H1 (cell line): ENCODE measurements around the gene SNAP47. TPM values are rescaled to one million over a fixed set of nuclear protein-coding genes. Genes with fewer than 3 reads are reported as not detected.

ENCODE experiments used
- CTCF ChIA-PET: fragments of 300-600 bp; sonication (Branson Sonifier 250); formaldehyde crosslinking; loops from one replicate; lab custom pipeline; 2021; ENCODE audit not compliant: partially characterized antibody; lab: Charles Lee
- POLR2A ChIA-PET: fragments of 300-600 bp; sonication (Branson Sonifier 250); formaldehyde crosslinking; loops from one replicate; lab custom pipeline; 2021; ENCODE audit warnings: inconsistent platforms; ENCODE audit not compliant: partially characterized antibody; lab: Charles Lee
- DNase-seq, 2 experiments: peaks; one replicate each; pipeline versions ENCODE4 v3.0.0 to v3.0.0-alpha.2; 2010 to 2022; ENCODE audit warnings: low spot score in 2 of 2, low read depth in 1 of 2, mixed read lengths in 1 of 2
- FAIRE-seq: peaks from 2 replicates; lab custom pipeline; 2011; peaks lifted over from hg19 to GRCh38; lab: Jason Lieb, UNC
- H2AFZ ChIP-seq: 2 replicates; pipeline ENCODE4 v1.8.1; 2012; ENCODE audit warnings: low read length, inconsistent platforms
- H2AK5ac ChIP-seq: 2 replicates; pipeline ENCODE4 v1.6.1; 2013; ENCODE audit warnings: low read depth, low read length
- H2BK120ac ChIP-seq: replicated peaks from 2 replicates; pipeline ENCODE3; 2013; ENCODE audit warnings: low read depth, low read length, inconsistent platforms
- H2BK12ac ChIP-seq: 2 replicates; pipeline ENCODE4 v1.6.1; 2013; ENCODE audit warnings: low read depth, low read length
- H2BK15ac ChIP-seq: 2 replicates; pipeline ENCODE4 v1.6.1; 2013; ENCODE audit warnings: low read length
- H2BK20ac ChIP-seq: 2 replicates; pipeline ENCODE4 v1.6.1; 2013; ENCODE audit warnings: low read length
- H2BK5ac ChIP-seq: 2 replicates; pipeline ENCODE4 v1.6.1; 2013; ENCODE audit warnings: low read depth, low read length
- H3K14ac ChIP-seq: 2 replicates; pipeline ENCODE4 v1.6.1; 2013; ENCODE audit warnings: inconsistent platforms; ENCODE audit not compliant: insufficient read length
- H3K18ac ChIP-seq: 2 replicates; pipeline ENCODE4 v1.6.1; 2013; ENCODE audit warnings: low read length; ENCODE audit errors: extremely low read depth
- H3K23ac ChIP-seq: 2 replicates; pipeline ENCODE4 v1.6.1; 2013; ENCODE audit warnings: inconsistent platforms; ENCODE audit not compliant: insufficient read length
- H3K23me2 ChIP-seq: 2 replicates; pipeline ENCODE4 v1.6.1; 2013; ENCODE audit warnings: low read depth, low read length
- H3K27ac ChIP-seq: 2 replicates; pipeline ENCODE4 v1.6.1; 2011; ENCODE audit warnings: low read depth, low read length, inconsistent platforms
- H3K27me3 ChIP-seq, 4 experiments: replicated peaks in 1 of 4; 1 replicate in 1 of 4; 2 replicates in 3 of 4; pipeline versions ENCODE4 v1.6.1 to v1.8.1; 2011 to 2013; ENCODE audit warnings: low read length in 3 of 4, mild to moderate bottlenecking in 3 of 4, inconsistent platforms in 2 of 4, mixed read lengths in 2 of 4, moderate library complexity in 1 of 4; ENCODE audit not compliant: control insufficient read depth in 3 of 4, insufficient read depth in 3 of 4; ENCODE audit errors: extremely low read depth in 1 of 4
- H3K36me3 ChIP-seq, 4 experiments: 2 replicates each; pipeline versions ENCODE4 v1.6.1 to v1.8.1; 2011 to 2013; ENCODE audit warnings: mild to moderate bottlenecking in 4 of 4, low read length in 3 of 4, moderate library complexity in 2 of 4, control low read depth in 1 of 4, inconsistent platforms in 1 of 4; ENCODE audit not compliant: insufficient read depth in 4 of 4, control insufficient read depth in 2 of 4
- H3K4ac ChIP-seq: replicated peaks from 2 replicates; pipeline ENCODE3; 2013; ENCODE audit warnings: low read length, low read depth, mixed read lengths, inconsistent platforms; ENCODE audit not compliant: insufficient read length
- H3K4me1 ChIP-seq, 4 experiments: replicated peaks in 1 of 4; 1 replicate in 1 of 4; 2 replicates in 3 of 4; pipeline versions ENCODE4 v1.6.1 to v1.8.1; 2011 to 2013; ENCODE audit warnings: low read length in 3 of 4, inconsistent platforms in 2 of 4, mixed read lengths in 1 of 4; ENCODE audit not compliant: insufficient read depth in 4 of 4, control insufficient read depth in 3 of 4
- H3K4me2 ChIP-seq, 2 experiments: 2 replicates each; pipeline versions ENCODE4 v1.6.1 to v1.8.1; 2011 to 2013; ENCODE audit warnings: low read depth in 2 of 2, low read length in 2 of 2, control low read depth in 1 of 2, inconsistent platforms in 1 of 2, mild to moderate bottlenecking in 1 of 2; ENCODE audit not compliant: insufficient read depth in 1 of 2
- H3K4me3 ChIP-seq, 4 experiments: fragments of 200-600, 300-600 bp in 1 of 4; sonication (generic), shearing (Covaris generic), sonication (Bioruptor Twin) in 1 of 4; 2 replicates each; pipeline versions ENCODE4 v1.5.1 to v1.8.1; 2011 to 2016; ENCODE audit warnings: low read length in 4 of 4, low read depth in 3 of 4, control low read depth in 2 of 4, inconsistent platforms in 2 of 4, mild to moderate bottlenecking in 2 of 4, mixed read lengths in 1 of 4, moderate library complexity in 1 of 4; ENCODE audit not compliant: insufficient read depth in 2 of 4; ENCODE audit errors: extremely low read depth in 1 of 4
- H3K56ac ChIP-seq: replicated peaks from 2 replicates; pipeline ENCODE3; 2013; ENCODE audit warnings: low read depth, mild to moderate bottlenecking, mixed read lengths, low read length, inconsistent platforms; ENCODE audit not compliant: insufficient read length
- H3K79me1 ChIP-seq: 2 replicates; pipeline ENCODE4 v1.6.1; 2013; ENCODE audit warnings: low read depth, low read length, control low read depth
- H3K79me2 ChIP-seq, 2 experiments: 2 replicates each; pipeline versions ENCODE4 v1.6.1 to v1.8.1; 2012 to 2013; ENCODE audit warnings: low read length in 2 of 2, mild to moderate bottlenecking in 2 of 2, inconsistent platforms in 1 of 2; ENCODE audit not compliant: insufficient read depth in 2 of 2, control insufficient read depth in 1 of 2
- H3K9ac ChIP-seq, 4 experiments: replicated peaks in 1 of 4; 1 replicate in 1 of 4; 2 replicates in 3 of 4; pipeline versions ENCODE4 v1.6.1 to v1.8.1; 2011 to 2013; ENCODE audit warnings: low read depth in 3 of 4, low read length in 3 of 4, control low read depth in 2 of 4, mild to moderate bottlenecking in 2 of 4, moderate library complexity in 2 of 4, inconsistent platforms in 1 of 4; ENCODE audit errors: extremely low read depth in 1 of 4
- H3K9me3 ChIP-seq, 2 experiments: 2 replicates each; pipeline versions ENCODE4 v1.6.1 to v1.8.1; 2012 to 2013; ENCODE audit warnings: mild to moderate bottlenecking in 2 of 2, moderate library complexity in 2 of 2, control low read depth in 1 of 2, inconsistent platforms in 1 of 2, low read depth in 1 of 2, low read length in 1 of 2, mixed read lengths in 1 of 2; ENCODE audit not compliant: insufficient read depth in 2 of 2
- H4K20me1 ChIP-seq, 2 experiments: replicated peaks in 1 of 2; 2 replicates each; pipeline versions ENCODE3 to v1.8.1; 2011 to 2013; ENCODE audit warnings: inconsistent platforms in 2 of 2, low read length in 2 of 2, mild to moderate bottlenecking in 1 of 2; ENCODE audit not compliant: insufficient read depth in 2 of 2, control insufficient read depth in 1 of 2
- H4K5ac ChIP-seq: 2 replicates; pipeline ENCODE4 v1.6.1; 2013; ENCODE audit warnings: low read length, low read depth, mixed read lengths, inconsistent platforms; ENCODE audit not compliant: insufficient read length
- H4K8ac ChIP-seq: 2 replicates; pipeline ENCODE4 v1.8.0; 2013; ENCODE audit warnings: mild to moderate bottlenecking, moderate library complexity, low read length, inconsistent platforms; ENCODE audit not compliant: insufficient read depth; ENCODE audit errors: extremely low read depth
- H4K91ac ChIP-seq: replicated peaks from 2 replicates; pipeline ENCODE3; 2013; ENCODE audit warnings: low read length, mixed read lengths, inconsistent platforms; ENCODE audit not compliant: insufficient read length
- ATF3 ChIP-seq: IDR thresholded peaks from 2 replicates; pipeline ENCODE4 v1.6.1; 2011; ENCODE audit warnings: low read depth, mild to moderate bottlenecking, low read length; ENCODE audit not compliant: insufficient read depth
- CHD1 ChIP-seq: IDR thresholded peaks from 2 replicates; pipeline ENCODE4 v1.6.1; 2012; ENCODE audit warnings: low read depth, low read length, improper control_type of control experiment
- CHD2 ChIP-seq: IDR thresholded peaks from 2 replicates; pipeline ENCODE4 v1.6.1; 2012; ENCODE audit warnings: low read length, improper control_type of control experiment
- CREB1 ChIP-seq: IDR thresholded peaks from 2 replicates; pipeline ENCODE4 v1.6.1; 2012; ENCODE audit warnings: inconsistent platforms
- CTBP2 ChIP-seq: IDR thresholded peaks from 2 replicates; pipeline ENCODE4 v1.7.0; 2011; ENCODE audit warnings: borderline replicate concordance, mild to moderate bottlenecking, moderate library complexity, mixed read lengths, low read length; ENCODE audit not compliant: insufficient read depth, insufficient read length
- EGR1 ChIP-seq: IDR thresholded peaks from 2 replicates; pipeline ENCODE4 v1.6.1; 2011; ENCODE audit warnings: low read depth, low read length, borderline replicate concordance
- SAP30 ChIP-seq: fragments of 300-600 bp; sonication (generic); IDR thresholded peaks from 2 replicates; pipeline ENCODE4 v1.7.1; 2012; ENCODE audit warnings: low read length, moderate library complexity, mild to moderate bottlenecking, inconsistent platforms; ENCODE audit not compliant: insufficient read depth, insufficient replicate concordance
- TAF7 ChIP-seq: optimal IDR thresholded peaks from 2 replicates; pipeline ENCODE3; 2011; ENCODE audit warnings: low read depth, mild to moderate bottlenecking, inconsistent platforms, low read length, moderate library complexity, borderline replicate concordance
- TEAD4 ChIP-seq: IDR thresholded peaks from 2 replicates; pipeline ENCODE4 v1.6.1; 2012; ENCODE audit warnings: low read depth, low read length, inconsistent platforms, mixed read lengths
- WGBS, 2 experiments: shearing (Covaris generic) in 1 of 2; methylation state at CpG; one replicate each; pipeline versions ENCODE4 v1.1.6 to v1.1.7; 2013 to 2015; ENCODE audit warnings: low lambda C conversion rate in 2 of 2, mixed read lengths in 2 of 2, inconsistent platforms in 1 of 2, low coverage in 1 of 2, missing lambda C conversion rate in 1 of 2; ENCODE audit not compliant: insufficient replicate concordance in 2 of 2, insufficient coverage in 1 of 2, insufficient read length in 1 of 2; ENCODE audit errors: extremely low coverage in 1 of 2, missing lambda C conversion rate in 1 of 2; 5-methylcytosine and 5-hydroxymethylcytosine counted together
- polyA plus RNA-seq, 7 experiments: library from polyadenylated mRNA; depleted of rRNA in 3 of 7; stranded (reverse) in 5 of 7; unstranded in 2 of 7; fragments of >200 nt in 5 of 7; fragments of 200-250 nt in 2 of 7; gene quantifications; 1 replicate in 5 of 7; 2 replicates in 1 of 7; 4 replicates in 1 of 7; pipeline versions ENCODE4 v1.2.1 to v1.2.3, GENCODE V29; 2011 to 2013; ENCODE audit warnings: missing spikeins in 2 of 7, mixed read lengths in 2 of 7
- total RNA-seq: library from RNA; stranded (reverse); fragmentation: NEBNext Ultra II Directional; extraction: Animal tissue kit (Norgen Biotek cat#: 25700); gene quantifications from 2 replicates; pipeline ENCODE4 v1.2.1, GENCODE V29; 2021

Gene SNAP47
- total and polyA plus RNA-seq, 2 of the 8 experiments (the other 6 are each of a cell fraction or from before 2014, with no cell fraction given), result 37.6 to 42.2 TPM

GRCh38 chr1:227796359-227796915 is 61.2 kb downstream of the SNAP47 start:
- Histone ChIP-seq H3K4me1 (peaks cover 0 to 21% (median 16%) of the 10 kb centered on the region in 4 experiments; a peak in 6 of 7 replicates), H3K79me2 (no peaks in the 10 kb centered on the region), H4K8ac (no peak overlapping the region), H3K18ac (no peak overlapping the region), H3K4me3 (no peak overlapping the region), H3K56ac (no peak overlapping the region), H2BK20ac (peak overlapping the region; percentile 34; the same call in 1 of the 2 replicates), H2BK12ac (no peak overlapping the region), H4K91ac (no peak overlapping the region), H3K9me3 (no peaks in the 10 kb centered on the region), H3K79me1 (no peaks in the 10 kb centered on the region), H3K27me3 (peaks cover 0 to 3% (median 0%) of the 10 kb centered on the region in 4 experiments; a peak in 1 of 7 replicates), H3K14ac (no peak overlapping the region), H3K36me3 (no peaks in the 10 kb centered on the region), H2BK5ac (no peak overlapping the region), H3K4ac (no peak overlapping the region), H2BK15ac (no peak overlapping the region), H4K20me1 (peaks cover 0 to 1% of the 10 kb centered on the region in 2 experiments), H2AK5ac (no peak overlapping the region), H3K4me2 (no peak overlapping the region), H3K23ac (no peak overlapping the region), H4K5ac (no peak overlapping the region), H2BK120ac (no peak overlapping the region), H3K9ac (no peak overlapping the region), H3K27ac (no peak overlapping the region), H2AFZ (no peak overlapping the region), H3K23me2 (no peaks in the 10 kb centered on the region; the same call in 1 of the 2 replicates)
- FAIRE-seq (no peak), DNase-seq (no peak)
- ChIA-PET CTCF (interaction anchor here (1.0 to 1.4 kb wide), 2 partner anchors 31 to 66 kb away, joined by 3 read pairs; no protein-coding TSS in a partner anchor), POLR2A (no interaction called here)
- WGBS, 2 experiments, result 89% methylated on average over 3 of the region's 5 CpGs; no CpG with 5 or more reads in 1 of the 2 experiments
- no peak for TF ChIP-seq CHD2
- no peak for TF ChIP-seq CTBP2
- TF ChIP-seq TEAD4, result no peak
- no peak for TF ChIP-seq CREB1
- TF ChIP-seq SAP30, result no peak
- no peak for TF ChIP-seq CHD1
- no peak for TF ChIP-seq EGR1
- TF ChIP-seq TAF7, result no peak
- TF ChIP-seq ATF3, result no peak
